ENCODE measurements around the gene MACROD2.

GRCh38 chr20:15890407-15890982 is 1895.2 kb downstream of the MACROD2 start:
- TF ChIP-seq CTCF (conservative IDR thresholded peaks at IDR 0.05) (no peak), ZFX (IDR thresholded peaks at IDR 0.05) (no peak)
